PC-9 (cell line): ENCODE measurements around the gene FHDC1. TPM values are rescaled to one million over a fixed set of nuclear protein-coding genes. Genes with fewer than 3 reads are reported as not detected.

ENCODE experiments used
- BruUV-seq: library from RNA; stranded (reverse); fragments of 400-500 nt; replicated peaks from 2 replicates; lab custom pipeline; 2021; lab: Mats Ljungman, UMichigan
- CTCF ChIA-PET: fragments of 300-600 bp; sonication (Branson Sonifier 250); formaldehyde crosslinking; loops from one replicate; lab custom pipeline; 2022; ENCODE audit warnings: antibody characterized with exemption; lab: Charles Lee
- POLR2A ChIA-PET: fragments of 300-600 bp; sonication (Branson Sonifier 250); formaldehyde crosslinking; loops from one replicate; lab custom pipeline; 2022; ENCODE audit warnings: antibody characterized with exemption; ENCODE audit not compliant: unreplicated experiment; lab: Charles Lee
- DNase-seq, 2 experiments: peaks; one replicate each; pipeline versions ENCODE4 v3.0.0 to v3.0.0-alpha.2; 2015 to 2022; ENCODE audit warnings: mixed read lengths in 1 of 2
- H2AFZ ChIP-seq: fragments of 200-600 bp; sonication (generic); 2 replicates; pipeline ENCODE4 v1.8.1; 2017; ENCODE audit warnings: antibody characterized with exemption
- H3F3A ChIP-seq: fragments of 200-600 bp; sonication (generic); 2 replicates; pipeline ENCODE4 v1.8.1; 2017; ENCODE audit warnings: antibody characterized with exemption, mild to moderate bottlenecking, low read depth; ENCODE audit not compliant: insufficient read depth
- H3K27ac ChIP-seq: fragments of 200-600 bp; sonication (generic); 2 replicates; pipeline ENCODE4 v1.6.1; 2016; ENCODE audit warnings: mixed run types
- H3K27me3 ChIP-seq: fragments of 200-600 bp; sonication (generic); 2 replicates; pipeline ENCODE4 v1.6.1; 2016; ENCODE audit warnings: low read depth, mixed run types; ENCODE audit not compliant: insufficient read depth
- H3K36me3 ChIP-seq: fragments of 200-600 bp; sonication (generic); 2 replicates; pipeline ENCODE4 v1.6.1; 2016; ENCODE audit warnings: low read depth, mixed run types
- H3K4me1 ChIP-seq: fragments of 200-600 bp; sonication (generic); replicated peaks from 2 replicates; pipeline ENCODE4 v1.6.1; 2016; ENCODE audit warnings: mixed run types; ENCODE audit not compliant: insufficient read depth
- H3K4me2 ChIP-seq: fragments of 200-600 bp; sonication (generic); 2 replicates; pipeline ENCODE4 v1.6.1; 2017; ENCODE audit warnings: mixed run types
- H3K4me3 ChIP-seq: fragments of 200-600 bp; sonication (generic); 2 replicates; pipeline ENCODE4 v1.6.1; 2016; ENCODE audit warnings: mixed run types
- H3K79me2 ChIP-seq: fragments of 200-600 bp; sonication (generic); 2 replicates; pipeline ENCODE4 v1.6.1; 2017; ENCODE audit warnings: low read depth, mixed run types
- H3K9me2 ChIP-seq: fragments of 200-600 bp; sonication (generic); 2 replicates; pipeline ENCODE4 v1.8.1; 2017; ENCODE audit warnings: mild to moderate bottlenecking; ENCODE audit not compliant: insufficient read depth
- H3K9me3 ChIP-seq: fragments of 200-600 bp; sonication (generic); 2 replicates; pipeline ENCODE4 v1.8.1; 2016; ENCODE audit warnings: low read depth; ENCODE audit not compliant: insufficient read depth
- H4K20me1 ChIP-seq: fragments of 200-600 bp; sonication (generic); 2 replicates; pipeline ENCODE4 v1.8.1; 2017; ENCODE audit not compliant: insufficient read depth
- EZH2 ChIP-seq: fragments of 200-600 bp; sonication (generic); IDR thresholded peaks from 2 replicates; pipeline ENCODE4 v1.8.0; 2017; ENCODE audit warnings: antibody characterized with exemption, low read depth
- intact Hi-C: fragments of 100-400 bp; cut with micrococcal nuclease; formaldehyde crosslinking; loops from one replicate; pipeline ENCODE4 v1.10.0; 2022; ENCODE audit not compliant: unreplicated experiment
- total RNA-seq: library from RNA; stranded (reverse); gene quantifications from 2 replicates; pipeline ENCODE4 v1.2.3, GENCODE V29; 2021
- TF ChIP-seq, protein P1 (sequence below): fragments of 200-600 bp; sonication (generic); conservative IDR thresholded peaks from 2 replicates; pipeline ENCODE4 v1.6.1; 2017; ENCODE audit warnings: mixed run types, antibody characterized with exemption, mild to moderate bottlenecking, moderate library complexity

The FHDC1 gene
- total RNA-seq, 1 experiment from 2014 or later = 17.4 TPM

GRCh38 chr4:152988721-152989553 lies 52.8 kb downstream of the FHDC1 start:
- no peaks in the 10 kb centered on the region for H3K9me2 ChIP-seq
- no peaks in the 10 kb centered on the region for H4K20me1 ChIP-seq
- no peak overlapping the region for H3K4me3 ChIP-seq
- H3K4me2 ChIP-seq = no peak overlapping the region
- H3K27ac ChIP-seq = no peak overlapping the region
- ChIA-PET CTCF (no interaction called here), POLR2A (no interaction called here)
- H3K79me2 ChIP-seq = no peaks in the 10 kb centered on the region
- intact Hi-C loops = no loop called here
- no peaks in the 10 kb centered on the region for H3K9me3 ChIP-seq
- H3F3A ChIP-seq = peaks cover 6% of the 10 kb centered on the region; the same call in 1 of the 2 replicates
- no peak overlapping the region for H2AFZ ChIP-seq
- peaks cover 19% of the 10 kb centered on the region for H3K4me1 ChIP-seq
- H3K36me3 ChIP-seq = no peaks in the 10 kb centered on the region
- TF ChIP-seq EZH2 = no peak
- TF ChIP-seq, protein P1, sequence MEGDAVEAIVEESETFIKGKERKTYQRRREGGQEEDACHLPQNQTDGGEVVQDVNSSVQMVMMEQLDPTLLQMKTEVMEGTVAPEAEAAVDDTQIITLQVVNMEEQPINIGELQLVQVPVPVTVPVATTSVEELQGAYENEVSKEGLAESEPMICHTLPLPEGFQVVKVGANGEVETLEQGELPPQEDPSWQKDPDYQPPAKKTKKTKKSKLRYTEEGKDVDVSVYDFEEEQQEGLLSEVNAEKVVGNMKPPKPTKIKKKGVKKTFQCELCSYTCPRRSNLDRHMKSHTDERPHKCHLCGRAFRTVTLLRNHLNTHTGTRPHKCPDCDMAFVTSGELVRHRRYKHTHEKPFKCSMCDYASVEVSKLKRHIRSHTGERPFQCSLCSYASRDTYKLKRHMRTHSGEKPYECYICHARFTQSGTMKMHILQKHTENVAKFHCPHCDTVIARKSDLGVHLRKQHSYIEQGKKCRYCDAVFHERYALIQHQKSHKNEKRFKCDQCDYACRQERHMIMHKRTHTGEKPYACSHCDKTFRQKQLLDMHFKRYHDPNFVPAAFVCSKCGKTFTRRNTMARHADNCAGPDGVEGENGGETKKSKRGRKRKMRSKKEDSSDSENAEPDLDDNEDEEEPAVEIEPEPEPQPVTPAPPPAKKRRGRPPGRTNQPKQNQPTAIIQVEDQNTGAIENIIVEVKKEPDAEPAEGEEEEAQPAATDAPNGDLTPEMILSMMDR = no peak
- no TSS peak for BruUV-seq
- H3K27me3 ChIP-seq = no peaks in the 10 kb centered on the region
- no peak for DNase-seq

- intact Hi-C loops = no loop called here
- H3K4me1 ChIP-seq = peaks cover 13% of the 10 kb centered on the region
- DNase-seq = no peak
- BruUV-seq = no TSS peak
- no peak overlapping the region for H3K27ac ChIP-seq
- ChIA-PET POLR2A (no interaction called here), CTCF (no interaction called here)
- no peak for TF ChIP-seq EZH2
- TF ChIP-seq, protein P1 = no peak
- no peak overlapping the region for H3K4me2 ChIP-seq
- H2AFZ ChIP-seq = no peak overlapping the region
- H3F3A ChIP-seq = 0 out of 2 replicates have a peak, but pooled peaks cover under 1% of the 10 kb centered on the region
- no peaks in the 10 kb centered on the region for H3K9me3 ChIP-seq
- H3K27me3 ChIP-seq = no peaks in the 10 kb centered on the region
- no peaks in the 10 kb centered on the region for H3K36me3 ChIP-seq
- H3K9me2 ChIP-seq = no peaks in the 10 kb centered on the region
- no peaks in the 10 kb centered on the region for H3K79me2 ChIP-seq
- no peak overlapping the region for H3K4me3 ChIP-seq
- no peaks in the 10 kb centered on the region for H4K20me1 ChIP-seq
Observed at GRCh38 chr4:152989554-152989970, 53.4 kb downstream of the FHDC1 start.

GRCh38 chr4:152990471-152991131 lies 54.5 kb downstream of the FHDC1 start:
- no peaks in the 10 kb centered on the region; the same call in 1 of the 2 replicates for H3F3A ChIP-seq
- H3K27me3 ChIP-seq = no peaks in the 10 kb centered on the region
- no peaks in the 10 kb centered on the region for H3K9me2 ChIP-seq
- ChIA-PET POLR2A (interaction anchor here (0.5 to 1.2 kb wide), 2 partner anchors 10 to 124 kb away, joined by 3 to 5 read pairs; no protein-coding TSS in a partner anchor), CTCF (interaction anchor here (0.7 to 1.2 kb wide), 3 partner anchors 26 to 93 kb away, joined by 3 to 8 read pairs (median 3); partner anchors contain the start of gene FHDC1)
- no TSS peak for BruUV-seq
- H3K4me1 ChIP-seq = peaks cover 22% of the 10 kb centered on the region
- H2AFZ ChIP-seq = no peak overlapping the region
- no peak overlapping the region for H3K4me3 ChIP-seq
- no peaks in the 10 kb centered on the region for H3K9me3 ChIP-seq
- H3K79me2 ChIP-seq = no peaks in the 10 kb centered on the region
- peak in 1 of 2 experiments; percentile 63 for DNase-seq
- TF ChIP-seq EZH2 = no peak
- TF ChIP-seq, protein P1 = no peak
- no peaks in the 10 kb centered on the region for H3K36me3 ChIP-seq
- intact Hi-C loops = loop anchor here (10.0 kb wide), 2 partner anchors 214 to 304 kb away; partner anchors contain the start of gene TRIM2
- no peaks in the 10 kb centered on the region for H4K20me1 ChIP-seq
- H3K27ac ChIP-seq = no peak overlapping the region
- no peak overlapping the region for H3K4me2 ChIP-seq
